ENCODE measurements around the gene RHOH.

- TF ChIP-seq CTCF (conservative IDR thresholded peaks at IDR 0.05) (no peak), EZH2 (IDR thresholded peaks at IDR 0.05; ENCODE audit: low read depth) (no peak)
Observed at GRCh38 chr4:40280586-40280985, 83.8 kb downstream of the RHOH start.

All from PC-9 (cell line).